Measurements from ENCODE around the gene HERC5. TPM values are rescaled to one million over a fixed set of nuclear protein-coding genes. Genes with fewer than 3 reads are reported as not detected.

HERC5 gene
- total RNA-seq = 4.9 and 6.6 TPM in 2 replicates

GRCh38 chr4:88456670-88457306 is at the start of gene HERC5:
Gene HERC5, plus strand, starts transcription at chr4:88457119. Its CDS starts 151 bp downstream, at chr4:88457270.
- H3K4me3 ChIP-seq (ENCODE audit: low read depth, low read length) = peak within 1 kb of the TSS; percentile 51
- H3K27me3 ChIP-seq (ENCODE audit: control insufficient read depth, insufficient read depth, low read length) = peaks cover 8% of the 10 kb centered on the region
- peak; percentile 73 for DNase-seq (ENCODE audit: low read depth)
- no peaks in the 10 kb centered on the region for H3K36me3 ChIP-seq (ENCODE audit: control insufficient read depth, insufficient read depth, low read length)
- TF ChIP-seq, protein P1, sequence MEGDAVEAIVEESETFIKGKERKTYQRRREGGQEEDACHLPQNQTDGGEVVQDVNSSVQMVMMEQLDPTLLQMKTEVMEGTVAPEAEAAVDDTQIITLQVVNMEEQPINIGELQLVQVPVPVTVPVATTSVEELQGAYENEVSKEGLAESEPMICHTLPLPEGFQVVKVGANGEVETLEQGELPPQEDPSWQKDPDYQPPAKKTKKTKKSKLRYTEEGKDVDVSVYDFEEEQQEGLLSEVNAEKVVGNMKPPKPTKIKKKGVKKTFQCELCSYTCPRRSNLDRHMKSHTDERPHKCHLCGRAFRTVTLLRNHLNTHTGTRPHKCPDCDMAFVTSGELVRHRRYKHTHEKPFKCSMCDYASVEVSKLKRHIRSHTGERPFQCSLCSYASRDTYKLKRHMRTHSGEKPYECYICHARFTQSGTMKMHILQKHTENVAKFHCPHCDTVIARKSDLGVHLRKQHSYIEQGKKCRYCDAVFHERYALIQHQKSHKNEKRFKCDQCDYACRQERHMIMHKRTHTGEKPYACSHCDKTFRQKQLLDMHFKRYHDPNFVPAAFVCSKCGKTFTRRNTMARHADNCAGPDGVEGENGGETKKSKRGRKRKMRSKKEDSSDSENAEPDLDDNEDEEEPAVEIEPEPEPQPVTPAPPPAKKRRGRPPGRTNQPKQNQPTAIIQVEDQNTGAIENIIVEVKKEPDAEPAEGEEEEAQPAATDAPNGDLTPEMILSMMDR (IDR thresholded peaks at IDR 0.05; ENCODE audit: insufficient read depth, low read length, poor library complexity, severe bottlenecking) = peak; percentile 67

- TF ChIP-seq, protein P1 (IDR thresholded peaks at IDR 0.05; ENCODE audit: insufficient read depth, low read length, poor library complexity, severe bottlenecking) = no peak
- H3K36me3 ChIP-seq (ENCODE audit: control insufficient read depth, insufficient read depth, low read length) = no peaks in the 10 kb centered on the region
Observed at GRCh38 chr4:88409206-88409605, 47.7 kb upstream of the HERC5 start.

DNA sequence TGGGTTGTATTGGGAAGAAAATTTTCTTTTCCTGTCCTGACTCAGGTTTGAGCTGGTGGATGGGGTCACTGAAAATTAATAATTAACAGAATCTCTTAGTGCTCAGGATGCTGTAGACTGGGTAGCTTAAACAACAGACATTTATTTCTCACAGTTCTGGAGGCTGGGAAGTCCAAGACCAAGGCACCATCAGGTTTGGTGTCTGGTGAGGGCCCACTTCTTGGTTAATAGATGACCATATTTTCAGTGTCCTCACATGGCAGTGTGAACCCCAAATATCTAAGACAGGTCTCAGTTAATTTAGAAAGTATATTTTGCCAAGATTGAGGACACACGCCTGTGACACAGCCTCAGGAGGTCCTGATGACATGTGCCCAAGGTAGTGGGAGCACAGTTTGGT is 47.1 kb upstream of the HERC5 start:
- TF ChIP-seq, protein P1 (IDR thresholded peaks at IDR 0.05; ENCODE audit: insufficient read depth, low read length, poor library complexity, severe bottlenecking) = no peak
- no peak for DNase-seq (ENCODE audit: low read depth)
- Histone ChIP-seq H3K4me3 (ENCODE audit: low read depth, low read length) (no peak overlapping the region), H3K36me3 (ENCODE audit: control insufficient read depth, insufficient read depth, low read length) (no peaks in the 10 kb centered on the region), H3K27me3 (ENCODE audit: control insufficient read depth, insufficient read depth, low read length) (no peaks in the 10 kb centered on the region)

More at GRCh38 chr4:88409206-88409605, 47.7 kb upstream of the HERC5 start:
- DNase-seq (ENCODE audit: low read depth) = no peak
- Histone ChIP-seq H3K27me3 (ENCODE audit: control insufficient read depth, insufficient read depth, low read length) (no peaks in the 10 kb centered on the region), H3K4me3 (ENCODE audit: low read depth, low read length) (no peak overlapping the region)

GRCh38 chr4:88411491-88412096 is 45.3 kb upstream of the HERC5 start:
- Histone ChIP-seq H3K36me3 (ENCODE audit: control insufficient read depth, insufficient read depth, low read length) (no peaks in the 10 kb centered on the region), H3K27me3 (ENCODE audit: control insufficient read depth, insufficient read depth, low read length) (no peaks in the 10 kb centered on the region), H3K4me3 (ENCODE audit: low read depth, low read length) (no peak overlapping the region)
- no peak for DNase-seq (ENCODE audit: low read depth)
- TF ChIP-seq, protein P1 (IDR thresholded peaks at IDR 0.05; ENCODE audit: insufficient read depth, low read length, poor library complexity, severe bottlenecking) = no peak

- no peaks in the 10 kb centered on the region for H3K27me3 ChIP-seq (ENCODE audit: control insufficient read depth, insufficient read depth, low read length)
- TF ChIP-seq, protein P1 (IDR thresholded peaks at IDR 0.05; ENCODE audit: insufficient read depth, low read length, poor library complexity, severe bottlenecking) = no peak
- H3K4me3 ChIP-seq (ENCODE audit: low read depth, low read length) = no peak overlapping the region
- no peaks in the 10 kb centered on the region for H3K36me3 ChIP-seq (ENCODE audit: control insufficient read depth, insufficient read depth, low read length)
- DNase-seq (ENCODE audit: low read depth) = no peak
Observed at GRCh38 chr4:88413801-88414200, 43.1 kb upstream of the HERC5 start.

Measured in kidney epithelial cell (primary cell).